Bone marrow (tissue), 2 donors: Measurements from ENCODE around the gene SLC7A5.
"Not testable (repeated sequence)": the region's sequence is repeated elsewhere in the genome, so short reads cannot be mapped to it uniquely, and the experiment has no call there.

Experiments used
- DNase-seq, 2 donors: peaks; one replicate each; lab custom pipeline; 2025; lab: John Stamatoyannopoulos, UW

SLC7A5 gene

DNA sequence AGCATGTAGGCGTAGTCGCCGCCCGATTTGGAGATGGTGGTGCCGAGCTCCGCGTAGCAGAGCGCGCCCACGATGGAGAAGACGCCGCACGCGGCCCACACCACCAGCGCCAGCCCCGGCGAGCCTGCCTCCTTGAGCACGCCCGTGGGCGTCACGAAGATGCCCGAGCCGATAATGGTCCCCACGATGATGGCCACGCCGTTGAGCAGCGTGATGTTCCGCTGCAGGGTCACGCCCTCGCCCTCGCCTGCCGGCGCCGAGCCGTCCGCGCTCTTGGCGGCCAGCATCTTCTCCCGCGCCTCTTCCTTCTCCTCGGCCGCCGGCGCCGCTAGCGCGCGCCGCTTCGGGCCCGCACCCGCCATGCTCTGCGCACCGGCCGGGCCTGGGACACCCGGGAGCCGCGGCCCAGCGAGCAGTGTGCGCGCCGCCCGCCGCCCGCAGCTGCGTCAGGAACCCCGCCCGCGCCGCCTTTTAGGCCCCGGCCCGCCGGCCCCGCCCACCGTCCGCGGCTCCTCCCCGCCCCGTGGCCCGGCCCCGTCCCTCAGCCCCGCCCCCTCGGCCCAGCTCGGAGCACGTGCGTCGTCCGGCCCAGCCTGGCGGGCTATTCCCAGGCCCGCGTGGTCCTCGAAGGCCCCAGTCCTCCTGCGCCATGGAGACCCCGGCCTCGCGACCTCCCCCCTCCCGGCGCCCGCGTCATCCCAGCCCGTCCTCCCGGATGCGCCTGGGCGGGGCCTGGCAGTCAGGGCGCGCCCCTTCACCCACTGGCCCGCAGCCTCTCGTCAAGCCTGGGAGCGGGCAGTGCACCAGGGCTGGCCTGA, at the start of gene SLC7A5:
TSS of gene SLC7A5 (minus strand) at position 447 of the 818 bp plus-strand sequence. CDS start at position 362, 85 bp downstream.
- peak in 1 of 2 donors; percentile 79 for DNase-seq

DNA sequence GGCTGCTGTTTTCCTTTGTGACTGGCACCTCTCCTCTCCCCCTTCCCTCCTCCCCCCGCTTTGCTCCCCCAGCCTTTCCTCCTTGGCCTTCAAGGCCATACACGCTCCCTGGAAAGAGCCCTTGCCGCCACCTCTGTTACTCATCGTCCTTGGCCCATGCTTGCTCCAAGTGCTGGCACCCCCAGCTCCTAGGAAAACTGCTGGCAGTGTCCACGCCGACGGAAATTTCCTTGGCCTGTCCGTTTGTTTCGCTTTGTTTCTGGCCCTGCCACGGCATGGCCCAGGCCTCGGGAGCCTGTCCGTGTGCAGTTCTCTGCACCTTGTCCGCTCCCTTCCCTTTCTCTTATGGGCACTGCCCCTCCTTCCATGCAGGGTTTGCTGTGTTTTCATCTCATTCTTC, 49.0 kb upstream of the SLC7A5 start:
- DNase-seq: no peak

- no peak for DNase-seq
Measured at GRCh38 chr16:87917503-87917902, 48.2 kb upstream of the SLC7A5 start.

DNA sequence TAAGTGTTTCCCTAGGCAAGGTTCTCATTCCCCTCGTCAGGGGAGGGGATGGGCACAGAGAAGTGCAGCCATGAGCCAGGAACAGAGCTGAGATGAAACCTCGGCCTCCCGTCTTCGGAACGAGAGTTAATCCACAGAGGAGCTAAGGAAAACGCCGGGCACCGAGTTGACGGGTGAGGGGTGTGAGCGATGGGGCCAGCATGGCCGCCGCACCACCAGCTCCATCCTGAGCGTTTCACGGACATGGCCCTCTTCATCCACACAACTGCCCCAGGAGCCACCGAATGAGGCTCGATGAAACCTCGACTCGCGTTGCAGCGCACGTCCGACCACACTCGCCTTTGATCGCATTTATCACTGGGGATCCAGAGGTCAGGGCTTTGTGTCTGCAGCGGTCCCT, 45.5 kb upstream of the SLC7A5 start:
- DNase-seq: no peak

DNA sequence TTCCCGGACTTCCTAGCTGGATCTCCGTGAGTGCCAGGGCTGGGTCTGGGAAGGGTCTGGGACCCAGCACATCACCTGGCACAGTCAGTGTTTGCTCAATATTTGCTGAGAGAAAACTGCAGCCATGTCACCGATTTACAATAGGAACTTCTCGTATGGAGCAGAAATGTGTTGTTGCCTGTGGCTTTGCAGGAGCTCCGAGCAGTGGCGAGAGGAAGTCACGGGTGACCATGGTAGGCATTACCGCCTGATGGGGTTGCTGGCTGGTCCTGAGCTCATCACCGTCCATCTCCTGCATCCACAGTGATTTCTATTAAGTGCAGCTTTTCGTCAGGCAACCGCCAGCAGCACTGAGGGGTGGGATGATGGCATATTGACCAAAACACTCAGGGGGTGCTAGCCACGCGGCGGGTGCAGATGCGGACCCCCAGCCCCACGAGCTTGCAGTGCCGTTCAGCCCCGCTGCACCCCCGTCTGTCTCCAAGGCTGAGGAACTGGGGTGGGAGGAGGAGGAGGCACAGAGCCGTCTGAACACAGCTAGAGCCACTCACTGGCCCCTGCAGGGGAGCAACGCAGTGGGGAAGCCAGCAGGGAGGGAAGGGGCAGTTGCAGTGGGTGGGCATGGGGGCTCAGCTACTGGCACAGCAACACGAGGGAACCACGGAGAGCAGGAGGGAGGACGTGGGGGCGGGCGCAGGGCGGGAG, 44.9 kb upstream of the SLC7A5 start:
- not testable (repeated sequence) for DNase-seq

GRCh38 chr16:87912691-87913090, 43.4 kb upstream of the SLC7A5 start:
- DNase-seq: not testable (repeated sequence)

- DNase-seq: not testable (repeated sequence)
Measured at GRCh38 chr16:87911106-87911763, 41.9 kb upstream of the SLC7A5 start.

DNA sequence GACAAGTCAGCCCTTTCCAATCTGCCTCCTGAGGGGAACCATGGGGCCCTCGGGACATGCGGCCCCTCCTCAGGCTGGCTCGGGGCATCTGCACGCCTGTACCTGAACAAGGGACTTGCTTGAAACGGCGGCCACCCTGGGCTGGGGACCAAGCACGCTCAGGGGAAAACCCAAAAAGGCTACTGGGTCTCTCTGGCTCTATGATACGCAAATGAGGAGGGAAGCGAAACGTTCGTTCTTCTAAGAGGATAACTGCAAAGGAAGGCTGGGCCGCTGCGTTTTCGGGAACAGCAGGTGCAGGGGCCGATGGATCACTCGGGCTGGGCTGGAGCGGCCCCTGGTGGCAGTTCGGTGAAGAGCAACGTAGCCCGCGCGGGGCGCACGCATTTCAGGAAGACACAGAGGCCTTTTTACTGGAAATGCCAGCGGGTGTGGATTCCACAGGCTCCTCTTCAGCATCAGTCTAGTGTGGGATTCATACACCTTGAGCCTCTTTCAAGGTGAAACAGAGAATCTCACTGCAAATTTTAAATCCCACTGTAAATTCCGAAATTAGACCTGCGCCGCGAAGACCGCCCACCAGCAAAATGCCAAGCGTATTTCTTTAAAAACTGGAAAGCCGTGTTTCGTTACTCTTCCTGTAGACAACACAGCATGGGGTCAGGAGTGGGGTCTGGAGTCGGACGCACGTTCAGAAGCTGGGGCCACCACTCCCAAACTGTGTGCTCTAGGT, 40.1 kb upstream of the SLC7A5 start:
- DNase-seq: peak; percentile 51 to 52

GRCh38 chr16:87908101-87908500, 38.8 kb upstream of the SLC7A5 start:
- DNase-seq: not testable (repeated sequence)

DNA sequence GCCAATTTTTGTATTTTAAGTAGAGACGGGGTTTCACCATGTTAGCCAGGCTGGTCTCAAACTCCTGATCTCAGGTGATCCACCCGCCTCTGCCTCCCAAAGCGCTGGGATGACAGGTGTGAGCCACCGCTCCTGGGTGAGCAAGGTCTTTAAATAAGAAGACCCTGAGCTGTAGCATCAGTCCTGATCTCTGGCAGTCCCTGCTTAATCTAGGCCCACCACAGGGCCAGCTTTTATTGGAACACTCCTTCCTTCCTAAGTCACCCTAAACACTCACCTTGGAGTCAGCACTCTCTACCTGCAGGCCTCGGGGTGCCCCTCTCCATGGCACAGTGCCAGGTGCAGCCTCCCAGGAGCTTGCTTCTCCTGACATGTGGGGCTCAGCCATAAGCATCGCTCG, 36.2 kb upstream of the SLC7A5 start:
- not testable (repeated sequence) for DNase-seq

DNA sequence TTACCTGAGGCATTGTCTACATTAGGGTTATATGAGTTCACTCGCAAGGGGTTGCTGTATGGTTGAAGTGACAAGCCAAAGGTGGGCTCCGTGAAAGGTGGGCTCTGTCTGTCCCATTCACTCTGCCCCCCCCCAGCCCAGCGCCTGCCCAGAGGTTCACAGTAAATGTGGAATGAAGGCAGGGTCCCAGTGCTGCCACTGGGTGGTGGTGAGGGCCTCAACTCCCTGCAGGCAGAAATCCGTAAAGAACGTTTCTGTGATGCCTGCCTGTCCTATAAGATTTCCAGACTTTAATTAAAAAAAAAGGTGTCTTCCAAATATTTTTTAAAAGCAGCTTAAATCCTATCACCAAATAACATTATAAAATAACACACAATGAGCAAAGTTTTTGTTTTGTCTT, 35.7 kb upstream of the SLC7A5 start:
- not testable (repeated sequence) for DNase-seq

- DNase-seq: not testable (repeated sequence)
Measured at GRCh38 chr16:87900489-87900888, 31.2 kb upstream of the SLC7A5 start.

DNA sequence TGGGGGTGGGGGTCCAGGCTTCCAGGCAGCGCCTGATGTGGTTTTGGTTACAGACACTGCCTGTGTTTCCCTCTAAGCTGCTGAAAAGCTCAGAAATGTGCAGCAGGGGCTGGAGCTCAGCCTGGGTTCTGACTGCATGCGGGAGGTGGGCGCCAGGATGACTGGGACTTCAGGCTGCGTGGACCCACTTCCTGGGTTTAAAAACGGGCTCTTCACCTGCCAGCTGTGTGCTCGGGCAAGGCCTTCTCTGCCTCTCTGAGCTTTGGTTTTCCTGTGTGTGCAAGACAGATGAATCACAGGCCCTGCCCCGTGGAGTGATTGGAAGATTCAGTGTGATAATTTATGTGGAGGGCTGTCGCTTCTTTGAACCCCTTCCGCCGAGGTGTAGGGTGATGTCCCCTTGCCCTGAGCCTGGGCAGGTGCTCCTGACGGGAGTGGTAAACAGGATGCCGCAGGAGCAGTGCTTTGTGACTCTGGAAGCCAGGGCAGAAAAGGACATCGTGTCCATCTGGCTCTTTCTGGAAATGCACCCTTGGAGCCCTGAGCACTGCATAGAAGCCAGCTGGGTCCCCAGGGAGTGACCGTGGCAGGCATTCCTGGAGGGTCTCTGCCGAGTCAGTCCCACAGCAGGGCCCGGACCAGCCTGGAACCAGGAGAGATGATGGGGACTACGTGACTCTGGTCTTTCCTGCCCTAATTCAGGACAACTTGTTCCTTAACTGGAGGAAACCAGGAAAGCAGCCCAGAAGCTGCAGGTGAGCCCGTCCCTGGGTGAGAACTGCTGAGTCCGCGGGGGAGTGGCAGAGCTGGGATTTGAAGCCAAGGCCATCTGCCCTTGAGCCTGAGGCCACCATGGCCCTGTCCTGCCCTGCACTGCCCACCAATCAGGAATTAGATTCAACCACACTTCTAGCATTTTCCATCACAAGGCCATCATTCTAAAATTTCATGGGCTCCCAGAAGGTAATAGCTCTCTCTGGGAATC, 28.5 kb upstream of the SLC7A5 start:
- DNase-seq: peak; percentile 4 to 31

DNA sequence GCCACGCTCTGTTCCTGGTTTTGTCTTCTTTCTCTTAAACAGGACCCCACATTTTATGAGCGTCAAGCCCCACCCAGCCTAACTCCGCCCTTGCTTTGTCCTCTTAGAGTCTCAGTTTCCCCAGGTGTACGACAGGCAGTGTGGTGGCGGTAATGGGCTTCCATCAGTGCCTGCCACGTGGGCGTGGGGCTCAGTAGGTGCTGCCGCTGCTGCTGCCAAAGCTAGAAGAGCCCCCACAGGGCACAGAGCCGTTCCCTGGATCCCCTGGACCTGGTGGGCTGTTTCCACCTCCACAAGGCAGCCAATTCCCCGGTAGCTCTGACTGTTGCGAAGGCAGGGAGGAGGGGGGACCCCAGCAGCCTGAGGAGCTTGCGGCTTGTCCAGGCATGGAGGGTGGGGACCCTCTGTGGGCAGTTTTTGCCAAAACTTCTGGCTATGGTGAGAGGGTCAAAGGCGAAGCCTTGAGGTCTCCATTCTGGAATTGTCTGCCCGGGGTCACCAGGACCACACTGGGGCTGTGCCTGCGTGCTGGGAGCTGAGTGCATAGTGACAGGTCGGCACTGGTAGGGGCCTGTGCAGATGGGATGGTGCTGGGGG, 27.7 kb upstream of the SLC7A5 start:
- DNase-seq: not testable (repeated sequence)

- not testable (repeated sequence) for DNase-seq
Measured at GRCh38 chr16:87896176-87896890, 27.0 kb upstream of the SLC7A5 start.

DNA sequence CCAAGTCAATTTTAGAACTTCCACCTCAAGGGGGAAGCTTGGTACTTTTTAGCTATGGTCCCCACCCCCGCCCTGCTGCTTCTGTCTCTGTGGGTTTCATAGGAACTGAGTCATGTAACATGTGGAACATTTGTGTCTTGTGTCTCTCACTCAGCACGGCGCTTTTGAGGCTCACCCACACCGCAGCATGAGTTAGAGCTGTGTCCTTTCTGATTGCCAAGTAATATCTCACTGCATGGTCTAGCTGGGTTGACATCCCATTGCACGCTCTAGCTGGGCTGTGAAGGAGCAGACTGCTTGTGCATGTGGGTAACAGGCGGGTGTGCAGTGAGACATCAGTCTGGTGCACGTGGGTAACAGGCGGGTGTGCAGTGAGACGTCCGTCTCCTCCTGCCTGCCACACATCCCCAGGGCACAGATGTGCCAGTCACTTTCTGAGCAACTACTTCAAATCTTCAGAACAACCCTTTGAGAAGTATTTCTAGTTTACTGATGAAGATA, 26.4 kb upstream of the SLC7A5 start:
- DNase-seq: peak; percentile 43 to 92

GRCh38 chr16:87894005-87894404, 24.7 kb upstream of the SLC7A5 start:
- DNase-seq: not testable (repeated sequence)

GRCh38 chr16:87891764-87892163, 22.5 kb upstream of the SLC7A5 start:
- DNase-seq: no peak

DNA sequence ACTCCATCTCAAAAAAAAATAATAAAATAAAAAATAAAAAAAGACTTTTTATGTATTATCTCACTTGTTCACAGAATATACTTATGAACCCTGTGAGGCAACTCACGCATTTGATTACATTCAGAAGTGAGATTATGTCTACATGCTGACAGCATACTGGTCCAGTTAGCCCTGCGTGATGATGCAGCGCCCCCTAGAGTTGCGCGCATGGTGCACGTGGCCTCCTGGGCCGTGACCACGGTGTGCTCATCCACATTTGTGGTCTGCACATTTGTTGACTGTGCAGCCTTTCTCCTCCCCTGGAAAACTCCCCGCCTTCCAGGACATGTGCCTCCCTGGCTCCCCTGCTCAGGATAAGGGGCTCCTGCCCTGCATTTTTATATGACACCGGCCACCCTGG, 20.5 kb upstream of the SLC7A5 start:
- DNase-seq: not testable (repeated sequence)
